ENCODE results near the gene CD151.

Gene CD151

DNA sequence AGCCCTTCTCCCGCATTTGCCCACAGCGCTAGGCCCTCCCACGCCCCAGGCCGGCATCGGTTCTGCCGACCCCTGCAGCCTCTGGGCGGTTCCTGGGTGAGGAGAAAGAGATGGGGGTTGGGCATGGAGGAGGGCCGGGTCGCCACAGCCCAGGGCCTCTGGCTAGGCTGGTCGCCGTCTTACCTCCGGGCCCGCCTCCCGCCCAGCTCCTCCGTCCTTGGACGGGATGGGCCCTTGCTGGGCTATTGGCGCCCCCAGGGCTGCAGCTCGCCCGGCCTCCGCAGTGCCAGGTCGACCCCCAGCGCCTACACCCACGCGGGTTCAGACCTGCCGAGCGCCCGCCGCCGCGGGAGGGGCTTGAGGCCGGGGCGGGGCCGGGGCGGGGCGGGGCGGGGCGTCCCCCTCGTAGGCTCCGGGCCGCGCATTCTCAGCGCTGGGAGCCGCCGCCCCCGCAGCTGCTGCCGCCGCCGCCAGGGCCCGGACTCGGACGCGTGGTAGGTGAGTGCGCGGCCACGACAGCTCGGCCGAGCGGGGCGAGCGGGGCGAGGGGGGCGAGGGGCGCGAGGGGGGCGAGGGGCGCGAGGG lies at the start of gene CD151:
Gene CD151 (plus strand): TSS at position 424 of the 585 bp plus-strand sequence. CDS start 3,118 bp downstream, outside the sequence.
- no peak for DNase-seq (ENCODE audit: low read depth in 2 of 2)

GRCh38 chr11:783581-784015 lies 49.2 kb upstream of the CD151 start:
- DNase-seq (ENCODE audit: low read depth in 2 of 2) = no peak

DNA sequence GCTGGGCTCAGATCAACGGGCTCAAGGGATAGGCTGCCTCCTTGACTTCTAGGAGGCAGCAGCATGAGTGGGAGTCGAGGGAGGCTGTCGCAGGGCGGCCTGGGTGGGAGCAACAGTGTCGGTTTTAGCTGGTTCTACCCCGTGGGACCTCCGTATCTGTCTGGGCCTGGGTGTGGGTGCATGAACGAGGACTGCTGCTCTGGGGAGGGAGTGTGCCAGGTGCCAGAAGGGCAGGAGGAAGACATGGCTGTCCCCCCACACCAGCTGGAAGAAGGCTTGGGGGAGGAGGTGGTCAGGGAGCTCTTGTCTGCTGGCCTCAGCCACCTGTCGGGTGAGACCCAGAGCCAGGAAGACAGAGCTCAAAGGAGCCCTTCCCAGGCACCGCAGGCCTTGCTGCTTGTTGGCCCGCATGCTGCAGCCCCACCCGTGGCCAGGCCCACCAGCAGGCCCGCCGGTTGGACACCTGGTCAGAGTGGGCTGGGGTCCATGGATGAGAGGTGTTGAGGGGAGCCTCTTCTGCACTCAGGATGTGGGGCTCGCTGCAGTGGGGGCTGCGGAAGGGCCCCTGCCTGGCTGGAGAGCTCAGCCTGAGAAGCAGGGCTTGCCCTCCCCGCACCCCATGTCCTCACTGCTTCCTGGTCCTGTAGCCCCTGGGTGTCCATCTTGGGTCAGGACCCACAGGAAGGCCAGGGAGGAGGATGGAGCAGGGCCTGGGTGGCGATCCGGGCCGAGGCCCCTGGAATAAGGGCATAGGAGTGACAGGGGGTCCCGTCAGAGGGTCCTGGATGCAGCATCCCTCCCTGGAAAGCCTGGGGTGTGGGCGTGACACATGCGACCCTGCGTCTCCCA lies 46.3 kb upstream of the CD151 start:
- no peak for DNase-seq (ENCODE audit: low read depth in 2 of 2)

DNA sequence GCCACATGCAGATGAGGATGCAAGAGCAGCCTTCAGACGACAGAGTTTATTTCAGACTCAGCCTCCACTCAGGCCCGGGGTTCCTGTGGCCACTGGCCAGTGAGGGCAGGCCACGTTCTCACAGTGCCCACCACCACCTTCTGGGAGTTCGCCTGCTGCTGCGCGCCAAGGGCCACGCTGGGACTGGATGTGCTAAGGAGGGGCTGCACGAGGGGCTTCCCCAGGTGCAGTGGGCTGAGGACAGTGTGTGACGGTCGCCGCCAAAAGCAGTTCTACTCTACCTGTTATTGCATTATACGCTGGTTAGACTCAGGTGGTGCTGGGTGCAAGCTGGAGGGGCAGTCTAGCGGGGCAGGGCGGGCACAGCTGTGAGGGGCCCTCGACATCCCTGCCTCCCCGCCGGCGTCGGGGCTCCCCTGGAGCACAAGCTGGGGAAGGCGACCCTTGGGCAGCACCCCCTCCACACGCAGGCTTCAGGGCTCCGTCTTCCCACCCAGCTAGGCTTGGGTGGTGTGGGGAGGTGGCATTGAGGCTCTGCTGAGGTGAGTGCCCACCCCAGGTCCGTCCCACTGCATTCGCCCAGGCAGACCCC lies 45.6 kb upstream of the CD151 start:
- DNase-seq (ENCODE audit: low read depth in 2 of 2) = no peak

- no peak for DNase-seq (ENCODE audit: low read depth in 2 of 2)
Measured at GRCh38 chr11:788009-788640, 44.6 kb upstream of the CD151 start.

DNA sequence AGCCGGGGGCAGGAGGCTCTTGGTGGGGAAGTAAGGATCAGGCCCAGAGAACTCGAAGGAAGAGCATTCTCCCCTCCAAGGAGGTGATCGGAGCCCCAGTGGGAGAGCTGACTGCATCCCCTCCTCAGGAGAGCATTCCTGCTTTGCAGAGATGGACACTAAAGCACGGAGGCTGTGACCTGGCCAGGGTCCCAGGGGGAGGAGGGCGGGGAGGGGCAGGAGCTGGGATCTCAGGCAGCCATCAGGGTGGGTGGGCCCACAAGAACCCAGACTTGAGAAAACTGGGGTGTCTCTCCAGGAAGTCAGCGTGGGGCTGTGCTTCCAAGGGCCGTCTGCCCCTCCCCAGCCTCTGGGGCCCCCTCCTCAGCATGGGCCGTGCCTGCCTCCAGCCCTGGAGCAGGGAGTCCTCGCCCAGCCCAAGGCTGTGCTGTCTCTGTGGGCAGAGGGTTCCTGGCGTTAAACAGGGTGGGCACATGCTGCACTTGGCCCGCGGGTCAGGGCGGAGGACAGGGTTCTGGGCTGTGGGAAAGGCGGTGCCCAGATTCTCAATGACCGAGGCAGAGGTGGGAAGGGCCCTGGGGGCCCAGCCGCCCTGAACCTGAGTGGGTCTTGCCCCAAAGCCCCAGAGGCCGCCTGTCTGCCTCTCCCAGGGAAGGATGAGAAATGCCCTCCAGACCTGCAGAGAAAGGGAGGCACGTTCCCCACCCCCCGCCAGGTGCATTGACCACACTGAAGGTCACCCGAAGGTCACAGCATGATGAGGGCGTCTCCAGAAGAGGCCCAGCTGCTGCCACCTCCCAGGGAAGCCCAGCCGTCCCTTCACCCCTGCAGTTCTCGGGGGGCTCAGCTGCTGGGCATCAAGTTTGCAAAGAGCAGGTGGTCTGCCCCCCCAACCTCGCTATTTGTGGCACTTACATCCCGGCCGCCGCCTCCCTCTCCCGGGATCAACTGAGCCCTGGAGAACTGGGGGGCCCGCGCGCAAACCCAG lies 43.5 kb upstream of the CD151 start:
- no peak for DNase-seq (ENCODE audit: low read depth in 2 of 2)

DNA sequence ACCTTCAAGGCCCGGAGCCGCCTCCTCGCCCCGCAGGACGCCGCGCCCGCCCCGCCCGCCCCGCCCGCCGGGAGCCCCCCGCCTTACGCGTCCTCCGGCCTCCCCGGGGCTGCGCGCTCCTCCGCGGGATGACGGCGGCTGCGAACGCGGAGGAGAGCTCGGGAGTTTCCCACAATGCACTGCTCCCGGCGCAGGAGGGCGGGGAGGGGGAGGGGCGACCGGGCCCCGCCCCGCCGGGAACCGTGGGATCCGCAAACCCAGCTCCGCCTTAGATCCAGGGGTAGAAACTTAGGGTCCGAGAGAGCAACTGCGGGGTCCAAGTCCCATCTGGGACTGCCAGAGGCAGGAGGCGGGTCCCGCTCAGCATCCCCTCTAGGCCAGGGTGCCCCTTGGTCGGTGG lies 42.8 kb upstream of the CD151 start, which contains the start of gene CEND1:
Gene CEND1 (minus strand): TSS at position 148 of the 400 bp plus-strand sequence. CDS start 1,514 bp downstream, outside the sequence.
- no peak for DNase-seq (ENCODE audit: low read depth in 2 of 2)

GRCh38 chr11:790721-791564 lies 41.8 kb upstream of the CD151 start:
- DNase-seq (ENCODE audit: low read depth in 2 of 2) = no peak

- no peak for DNase-seq (ENCODE audit: low read depth in 2 of 2)
Measured at GRCh38 chr11:791658-792534, 40.9 kb upstream of the CD151 start.

- DNase-seq (ENCODE audit: low read depth in 2 of 2) = no peak
Measured at GRCh38 chr11:792535-792821, 40.3 kb upstream of the CD151 start.

- no peak for DNase-seq (ENCODE audit: low read depth in 2 of 2)
Measured at GRCh38 chr11:792873-793272, 39.9 kb upstream of the CD151 start.

DNA sequence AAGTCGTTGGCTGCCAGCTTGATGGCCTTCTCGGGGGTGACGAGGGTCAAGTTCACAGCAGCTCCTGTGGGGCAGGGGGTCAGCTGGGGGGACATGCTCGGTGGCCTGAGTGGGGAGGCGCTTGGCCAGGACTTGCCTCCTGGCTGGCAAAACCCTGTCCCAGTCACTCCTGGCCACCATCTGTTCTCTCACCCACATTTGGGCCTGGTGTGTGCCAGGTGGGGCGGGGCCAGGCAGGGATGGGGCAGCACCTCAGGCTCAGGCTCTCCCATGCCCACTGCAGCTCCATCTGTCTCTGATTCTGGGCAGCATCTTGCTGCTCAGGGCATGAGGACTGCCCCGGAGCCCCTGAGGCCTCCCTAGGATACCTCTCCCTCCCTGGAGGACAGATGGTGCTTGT lies 39.2 kb upstream of the CD151 start:
- no peak for DNase-seq (ENCODE audit: low read depth in 2 of 2)

DNA sequence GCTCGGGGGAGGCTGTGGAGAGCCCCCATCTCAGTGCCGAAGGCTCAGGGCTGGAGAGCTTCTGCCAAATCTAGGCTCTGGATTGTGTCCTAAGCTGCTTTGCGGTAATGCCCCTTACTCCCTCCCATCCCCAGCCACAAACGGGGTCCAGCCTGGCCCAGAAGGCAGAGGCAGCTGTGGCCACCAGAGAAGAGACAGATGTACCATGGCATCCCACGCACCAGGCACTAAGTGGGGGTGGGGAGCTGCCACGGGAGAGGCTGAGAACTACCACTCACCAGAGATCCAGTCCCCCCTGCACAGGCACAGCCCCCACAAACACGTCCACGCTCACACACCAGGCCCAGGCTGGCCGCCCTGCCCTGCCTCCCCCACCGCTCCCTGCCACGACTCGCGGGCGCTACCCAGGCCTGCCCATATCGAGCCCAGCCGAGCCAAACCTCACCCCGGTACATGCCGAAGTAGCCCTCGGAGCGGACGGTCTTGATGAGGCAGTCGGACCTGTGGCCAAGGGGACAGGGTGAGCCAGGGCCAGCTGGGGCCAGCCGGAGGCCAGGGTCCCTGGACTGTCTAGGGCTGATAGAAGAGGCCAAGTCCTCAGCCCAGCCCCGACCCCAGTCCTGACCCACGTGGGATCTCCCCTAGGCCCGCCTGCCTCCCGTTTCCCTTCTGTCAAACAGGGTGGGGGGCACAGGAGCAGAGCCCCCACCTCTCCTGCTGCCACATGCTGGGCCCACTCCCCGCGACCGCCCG lies 38.6 kb upstream of the CD151 start:
- DNase-seq (ENCODE audit: low read depth in 2 of 2) = no peak

DNA sequence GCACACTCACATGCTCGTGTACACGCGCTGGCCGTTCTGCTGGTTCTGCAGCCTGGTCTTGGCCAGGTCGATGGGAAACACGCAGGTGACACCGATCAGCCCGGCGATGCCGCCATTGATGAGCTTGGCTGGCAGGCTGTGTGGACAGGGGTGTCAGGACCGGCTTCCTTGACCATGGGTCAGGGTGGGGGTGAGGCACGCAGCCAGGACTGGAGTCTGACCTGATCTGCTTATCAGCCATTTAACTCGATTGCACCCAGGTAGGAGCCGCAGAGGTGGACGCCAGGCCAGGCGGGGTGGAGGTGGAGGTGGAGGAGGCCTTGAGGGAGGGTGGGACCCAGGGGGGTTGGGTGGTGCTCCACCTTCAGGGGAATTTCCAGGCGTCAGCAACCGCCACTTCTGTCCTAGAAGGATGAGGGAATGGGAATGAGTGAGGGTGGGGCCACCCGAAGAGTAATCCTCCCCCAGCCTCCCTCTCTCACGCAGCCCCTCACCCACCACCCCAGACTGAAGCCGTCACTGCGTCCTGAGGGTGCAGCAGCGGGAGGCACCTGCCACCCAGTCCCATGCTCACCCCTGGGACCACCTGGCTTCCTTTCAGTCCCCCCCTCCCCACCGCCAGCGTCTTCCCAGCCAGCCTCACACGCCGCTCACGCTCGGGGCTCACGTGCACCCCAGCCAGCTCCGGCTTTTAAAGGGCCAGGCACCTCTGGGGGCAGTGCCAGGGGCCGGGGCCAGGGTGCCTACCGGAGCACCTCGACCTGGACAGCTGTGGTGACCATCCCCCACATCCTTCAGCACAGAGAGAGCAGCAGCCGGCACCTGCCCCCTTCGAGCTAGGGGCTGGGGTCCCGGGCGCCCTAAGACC lies 37.8 kb upstream of the CD151 start:
- no peak for DNase-seq (ENCODE audit: low read depth in 2 of 2)

GRCh38 chr11:795634-796564 lies 36.9 kb upstream of the CD151 start:
- DNase-seq (ENCODE audit: low read depth in 2 of 2) = peak; percentile 39 to 55

GRCh38 chr11:796565-797295 lies 36.0 kb upstream of the CD151 start:
- DNase-seq (ENCODE audit: low read depth in 2 of 2) = no peak

Data from stimulated activated CD4-positive, alpha-beta T cell treated with anti-CD3 and anti-CD28 coated beads, Interleukin-1b, Interleukin-23, amount 100 ng/mL, for 1 hour (primary cell).